Lower leg skin (tissue), 4 donors: ENCODE measurements around the gene TMEM43. TPM values are rescaled to one million over a fixed set of nuclear protein-coding genes. Genes with fewer than 3 reads are reported as not detected.

Source experiments
- DNase-seq, 2 donors: peaks; one replicate each; pipeline ENCODE4 v3.0.0-alpha.2; 2019; ENCODE audit warnings: low spot score in 2 of 2
- H3K4me3 ChIP-seq: fragments of 200-600 bp; sonication (generic); 2 replicates; pipeline ENCODE4 v1.5.1; 2017; ENCODE audit warnings: mild to moderate bottlenecking, low read depth; ENCODE audit not compliant: poor library complexity, severe bottlenecking
- CTCF ChIP-seq, 3 donors: fragments of 450-650 bp; IDR thresholded peaks; one replicate each; pipeline ENCODE4 v1.5.1; 2016; ENCODE audit warnings: antibody characterized with exemption in 3 of 3, mild to moderate bottlenecking in 3 of 3, moderate library complexity in 2 of 3
- POLR2A ChIP-seq, 2 donors: fragments of 450-650 bp; IDR thresholded peaks; one replicate each; pipeline ENCODE4 v1.6.1; 2016 to 2017; ENCODE audit warnings: antibody characterized with exemption in 2 of 2, mild to moderate bottlenecking in 1 of 2, moderate library complexity in 1 of 2
- WGBS, 2 donors: methylation state at CpG; one replicate each; pipeline ENCODE4 v1.1.5; 2018; 5-methylcytosine and 5-hydroxymethylcytosine counted together
- intact Hi-C: fragments of 100-400 bp; cut with DNase I; formaldehyde crosslinking; loops from one replicate; pipeline ENCODE4 v1.15.0; 2023; ENCODE audit warnings: low total_unique reads
- total RNA-seq, 4 donors: library from RNA; depleted of rRNA; stranded (reverse); fragments of >200 nt; gene quantifications; one replicate each; pipeline ENCODE4 v1.1.0, GENCODE V29; 2016

The TMEM43 gene
- total RNA-seq, 4 donors from 2014 or later: 184 to 225 (median 202) TPM

GRCh38 chr3:14169435-14169834 is 44.6 kb downstream of the TMEM43 start:
- TF ChIP-seq CTCF (IDR thresholded peaks at IDR 0.05): no peak
- no peak for TF ChIP-seq POLR2A (IDR thresholded peaks at IDR 0.05)
- intact Hi-C loops: no loop called here
- WGBS, 2 donors: 88 to 94% methylated on average over 2 of the region's 2 CpGs
- H3K4me3 ChIP-seq: no peak overlapping the region
- DNase-seq: no peak

GRCh38 chr3:14169871-14170270 is 45.0 kb downstream of the TMEM43 start:
- no peak overlapping the region for H3K4me3 ChIP-seq
- no peak for TF ChIP-seq POLR2A (IDR thresholded peaks at IDR 0.05)
- no peak for TF ChIP-seq CTCF (IDR thresholded peaks at IDR 0.05)
- intact Hi-C loops: loop anchor here (10.0 kb wide), 1 partner anchor 45 kb away; the partner anchor contains the start of genes CHCHD4 and TMEM43
- DNase-seq: no peak

GRCh38 chr3:14170531-14171159 is 45.8 kb downstream of the TMEM43 start:
- 34 to 35% methylated on average over 2 of the region's 2 CpGs for WGBS, 2 donors
- intact Hi-C loops: loop anchor here (10.0 kb wide), 1 partner anchor 46 kb away; the partner anchor contains the start of genes CHCHD4 and TMEM43
- no peak overlapping the region for H3K4me3 ChIP-seq
- TF ChIP-seq POLR2A (IDR thresholded peaks at IDR 0.05): no peak
- TF ChIP-seq CTCF (IDR thresholded peaks at IDR 0.05): no peak
- no peak for DNase-seq

GRCh38 chr3:14172496-14172895 is 47.6 kb downstream of the TMEM43 start:
- intact Hi-C loops: loop anchor here (10.0 kb wide), 1 partner anchor 48 kb away; the partner anchor contains the start of genes CHCHD4 and TMEM43
- TF ChIP-seq CTCF (IDR thresholded peaks at IDR 0.05) (no peak), POLR2A (IDR thresholded peaks at IDR 0.05) (no peak)
- no peak for DNase-seq
- no peak overlapping the region for H3K4me3 ChIP-seq
- 92 to 93% methylated on average over 5 of the region's 5 CpGs for WGBS, 2 donors

GRCh38 chr3:14174483-14174882 is 49.6 kb downstream of the TMEM43 start:
- intact Hi-C loops: loop anchor here (10.0 kb wide), 1 partner anchor 50 kb away; the partner anchor contains the start of genes CHCHD4 and TMEM43
- no peak for DNase-seq
- TF ChIP-seq POLR2A (IDR thresholded peaks at IDR 0.05) (no peak), CTCF (IDR thresholded peaks at IDR 0.05) (no peak)
- no peak overlapping the region for H3K4me3 ChIP-seq
- 53 to 61% methylated on average over 2 of the region's 2 CpGs for WGBS, 2 donors
